Fibroblast of lung (primary cell): Measurements from ENCODE around the gene SEC61A1. TPM values are rescaled to one million over a fixed set of nuclear protein-coding genes. Genes with fewer than 3 reads are reported as not detected.

Experiments used
- DNase-seq, 2 donors: peaks; one replicate each; pipeline versions ENCODE4 v3.0.0 to v3.0.0-alpha.2; 2010; ENCODE audit warnings: low read depth in 2 of 2
- H2AFZ ChIP-seq: 2 replicates; pipeline ENCODE4 v1.5.1; 2012; ENCODE audit warnings: low read length, control low read depth, inconsistent platforms
- H3K27ac ChIP-seq: 2 replicates; pipeline ENCODE4 v1.5.1; 2011; ENCODE audit warnings: low read length, control low read depth; ENCODE audit not compliant: insufficient read depth
- H3K27me3 ChIP-seq: 2 replicates; pipeline ENCODE4 v1.5.1; 2011; ENCODE audit warnings: mild to moderate bottlenecking, low read length; ENCODE audit not compliant: control insufficient read depth, insufficient read depth
- H3K36me3 ChIP-seq: 2 replicates; pipeline ENCODE4 v1.5.1; 2011; ENCODE audit warnings: low read length; ENCODE audit not compliant: control insufficient read depth, insufficient read depth
- H3K4me1 ChIP-seq: 2 replicates; pipeline ENCODE4 v1.5.1; 2011; ENCODE audit warnings: low read length; ENCODE audit not compliant: control insufficient read depth, insufficient read depth; ENCODE audit errors: extremely low read depth
- H3K4me2 ChIP-seq: 2 replicates; pipeline ENCODE4 v1.5.1; 2011; ENCODE audit warnings: low read length, control low read depth; ENCODE audit not compliant: insufficient read depth; ENCODE audit errors: extremely low read depth
- H3K4me3 ChIP-seq, 4 experiments: fragments of 200-600 bp in 1 of 4; sonication (generic) in 1 of 4; replicated peaks in 1 of 4; 2 replicates each; pipeline ENCODE4 v1.5.1; 2011 to 2016; ENCODE audit warnings: low read length in 4 of 4, low read depth in 3 of 4, mild to moderate bottlenecking in 3 of 4, control low read depth in 2 of 4, inconsistent platforms in 1 of 4, mixed read lengths in 1 of 4; ENCODE audit not compliant: insufficient read depth in 1 of 4; ENCODE audit errors: control extremely low read depth in 1 of 4
- H3K79me2 ChIP-seq: 2 replicates; pipeline ENCODE4 v1.5.1; 2012; ENCODE audit warnings: mild to moderate bottlenecking, low read length, inconsistent platforms; ENCODE audit not compliant: control insufficient read depth, insufficient read depth
- H3K9ac ChIP-seq: 2 replicates; pipeline ENCODE4 v1.5.1; 2011; ENCODE audit warnings: mild to moderate bottlenecking, low read length, control low read depth; ENCODE audit not compliant: insufficient read depth
- H3K9me3 ChIP-seq: 2 replicates; pipeline ENCODE4 v1.5.1; 2012; ENCODE audit warnings: low read depth, low read length; ENCODE audit not compliant: control insufficient read depth, insufficient read depth
- H4K20me1 ChIP-seq: 2 replicates; pipeline ENCODE4 v1.5.1; 2011; ENCODE audit warnings: low read length; ENCODE audit not compliant: control insufficient read depth, insufficient read depth; ENCODE audit errors: extremely low read depth
- CTCF ChIP-seq, 2 donors: IDR thresholded peaks in 1 of 2; conservative IDR thresholded peaks in 1 of 2; 1 replicate in 1 of 2; 2 replicates in 1 of 2; pipeline ENCODE4 v1.5.1; 2011 to 2012; ENCODE audit warnings: low read length in 2 of 2, control low read depth in 1 of 2, inconsistent platforms in 1 of 2, low read depth in 1 of 2, mild to moderate bottlenecking in 1 of 2
- EZH2 ChIP-seq: IDR thresholded peaks from 2 replicates; pipeline ENCODE4 v1.5.1; 2012; ENCODE audit warnings: low read length, control low read depth, mild to moderate bottlenecking; ENCODE audit errors: missing control alignments
- polyA plus RNA-seq, 2 donors: library from polyadenylated mRNA; depleted of rRNA in 1 of 2; stranded (reverse) in 1 of 2; unstranded in 1 of 2; fragments of >200 nt; gene quantifications; 2 replicates each; pipeline ENCODE4 v1.2.1, GENCODE V29; 2011 to 2012; ENCODE audit warnings: missing spikeins in 1 of 2
- total RNA-seq: library from RNA; depleted of rRNA; stranded (reverse); fragments of >200 nt; gene quantifications from 2 replicates; pipeline ENCODE4 v1.2.1, GENCODE V29; 2014

The SEC61A1 gene
- total and polyA plus RNA-seq, 2 donors (not counting 1 experiment from before 2014, with no cell fraction given) = 398 to 509 TPM

- TF ChIP-seq EZH2 = no peak
- no peak for TF ChIP-seq CTCF (conservative IDR thresholded peaks at IDR 0.05 in 1 of 2, IDR thresholded peaks at IDR 0.05 in 1 of 2; ENCODE audit: low read depth in 1 of 2, low read length in 2 of 2)
- H3K79me2 ChIP-seq = peaks cover 5% of the 10 kb centered on the region
- H3K27ac ChIP-seq = peak overlapping the region; percentile 24
- H3K4me3 ChIP-seq = no peak overlapping the region
- no peak overlapping the region for H3K9ac ChIP-seq
- H3K9me3 ChIP-seq = no peaks in the 10 kb centered on the region
- peaks cover 5% of the 10 kb centered on the region for H3K4me1 ChIP-seq
- no peaks in the 10 kb centered on the region for H3K36me3 ChIP-seq
- peak; percentile 89 to 91 for DNase-seq
- no peak overlapping the region for H2AFZ ChIP-seq
- no peaks in the 10 kb centered on the region for H3K27me3 ChIP-seq
- H3K4me2 ChIP-seq = no peak overlapping the region
- no peaks in the 10 kb centered on the region for H4K20me1 ChIP-seq
Measured at GRCh38 chr3:128112357-128112968, 60.2 kb downstream of the SEC61A1 start.

GRCh38 chr3:128113817-128114794, 61.9 kb downstream of the SEC61A1 start:
- Histone ChIP-seq H3K9me3 (no peaks in the 10 kb centered on the region), H3K79me2 (peaks cover 5% of the 10 kb centered on the region), H3K4me3 (no peak overlapping the region), H3K36me3 (no peaks in the 10 kb centered on the region), H3K27ac (no peak overlapping the region), H3K27me3 (no peaks in the 10 kb centered on the region), H2AFZ (no peak overlapping the region), H3K4me1 (peaks cover 5% of the 10 kb centered on the region), H3K9ac (no peak overlapping the region), H3K4me2 (no peak overlapping the region), H4K20me1 (no peaks in the 10 kb centered on the region)
- DNase-seq = no peak
- no peak for TF ChIP-seq CTCF (conservative IDR thresholded peaks at IDR 0.05 in 1 of 2, IDR thresholded peaks at IDR 0.05 in 1 of 2; ENCODE audit: low read depth in 1 of 2, low read length in 2 of 2)
- no peak for TF ChIP-seq EZH2

Other genes starting within 250 kb of the SEC61A1 start
- gene MGLL, start 229.9 kb upstream of the SEC61A1 start, total RNA-seq = 15.2 and 60.1 TPM in 2 replicates
- gene MGLL, start 229.9 kb upstream of the SEC61A1 start, polyA plus RNA-seq = 69.8 and 122 TPM in 2 replicates
- gene KBTBD12, start 137.2 kb upstream of the SEC61A1 start, total RNA-seq = not detected in 2 replicates
- gene KBTBD12, start 137.2 kb upstream of the SEC61A1 start, polyA plus RNA-seq = not detected in 2 replicates
- gene RUVBL1, start 71.4 kb downstream of the SEC61A1 start, total RNA-seq = 59.1 and 67.2 TPM in 2 replicates
- gene RUVBL1, start 71.4 kb downstream of the SEC61A1 start, polyA plus RNA-seq = 52.3 and 81.0 TPM in 2 replicates
- gene EEFSEC, start 101.0 kb downstream of the SEC61A1 start, total RNA-seq = 2.3 and 2.6 TPM in 2 replicates
- gene EEFSEC, start 101.0 kb downstream of the SEC61A1 start, polyA plus RNA-seq = 5.0 and 6.6 TPM in 2 replicates